GM03348 (cell line): Measurements from ENCODE around the gene STUM.

Experiments
- DNase-seq: peaks from one replicate; pipeline ENCODE4 v3.0.0; 2012; ENCODE audit warnings: low spot score

The STUM gene

GRCh38 chr1:226533220-226533619, 15.3 kb upstream of the STUM start:
- no peak for DNase-seq

GRCh38 chr1:226534098-226534497, 14.5 kb upstream of the STUM start:
- DNase-seq, result no peak

DNA sequence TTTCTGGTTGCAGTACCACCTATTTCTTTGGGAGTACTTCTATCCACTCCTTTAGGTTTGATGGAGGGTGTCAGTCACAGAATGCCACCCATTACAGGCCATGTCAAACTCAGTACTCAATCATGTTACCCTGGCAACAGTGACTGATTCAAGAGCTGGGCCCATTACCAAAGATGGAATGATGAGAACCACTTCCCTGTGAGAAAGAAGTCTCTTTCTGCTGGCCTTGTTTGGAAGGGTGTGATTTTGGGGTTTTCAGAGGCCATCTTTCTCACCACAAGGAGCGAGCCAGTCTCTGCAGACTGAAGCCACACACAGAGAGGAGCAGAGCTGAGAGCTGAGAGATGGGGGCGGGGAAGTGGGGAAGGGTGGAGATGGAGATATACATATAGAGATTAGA, 13.9 kb upstream of the STUM start:
- no peak for DNase-seq

DNA sequence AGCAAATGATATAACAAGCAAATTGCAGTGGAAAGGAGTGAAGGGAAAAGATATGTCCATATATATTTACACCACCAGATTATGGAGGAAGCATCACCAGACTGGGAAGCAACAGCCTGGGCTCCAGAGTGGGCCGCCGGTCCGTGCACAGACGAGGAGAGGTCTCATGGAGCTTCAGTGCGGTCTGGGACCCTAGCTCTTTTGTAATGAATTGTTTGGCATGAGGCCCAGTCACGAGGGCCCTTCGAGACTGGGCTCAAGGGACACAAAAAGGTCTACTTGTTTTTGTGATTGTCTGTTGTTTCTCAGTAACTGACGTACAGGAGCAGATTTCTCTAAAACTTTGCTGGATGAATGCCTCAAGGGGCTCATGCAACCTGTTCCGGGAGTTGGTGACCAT, 12.9 kb upstream of the STUM start:
- no peak for DNase-seq

- DNase-seq, result no peak
Observed at GRCh38 chr1:226541231-226541630, 7.3 kb upstream of the STUM start.

- DNase-seq, result no peak
Observed at GRCh38 chr1:226541631-226542622, 6.6 kb upstream of the STUM start.

GRCh38 chr1:226542623-226543103, 5.9 kb upstream of the STUM start:
- DNase-seq, result no peak

DNA sequence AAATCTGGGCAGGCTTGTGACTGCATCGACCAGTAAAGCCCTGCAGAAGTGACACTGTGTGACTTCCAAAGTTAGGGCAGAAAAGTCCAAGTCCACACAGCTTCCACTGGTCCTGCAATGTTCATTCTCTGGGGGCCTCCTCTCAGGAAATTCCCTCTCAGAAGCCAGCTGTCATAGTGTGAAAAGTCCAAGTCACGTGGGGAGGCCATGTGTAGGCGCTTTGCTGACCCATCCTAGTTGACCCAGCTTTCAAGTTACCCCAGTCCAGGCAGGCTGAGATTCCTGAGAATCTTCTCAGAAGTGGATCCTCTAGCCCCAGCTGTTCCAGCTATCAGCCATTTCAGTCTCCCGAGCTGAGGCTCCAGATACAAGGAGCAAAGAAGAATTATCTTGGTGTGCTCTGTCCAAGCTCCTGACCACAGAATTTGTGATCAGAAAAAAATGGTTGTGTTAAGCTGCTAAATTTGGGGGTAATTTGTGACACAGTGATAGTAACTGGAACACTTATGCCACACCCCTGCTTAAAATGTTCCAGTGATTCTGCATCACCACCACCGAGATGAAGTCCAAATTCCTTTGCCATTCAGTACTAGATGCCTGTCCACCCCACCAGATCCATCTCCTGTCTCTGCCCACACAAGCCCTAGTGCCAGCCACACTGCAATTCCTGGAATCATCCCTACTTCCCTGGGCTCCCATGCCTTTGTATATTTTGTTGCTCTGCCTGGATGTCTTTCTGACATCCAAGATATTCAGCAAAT, 2.5 kb upstream of the STUM start:
- no peak for DNase-seq

DNA sequence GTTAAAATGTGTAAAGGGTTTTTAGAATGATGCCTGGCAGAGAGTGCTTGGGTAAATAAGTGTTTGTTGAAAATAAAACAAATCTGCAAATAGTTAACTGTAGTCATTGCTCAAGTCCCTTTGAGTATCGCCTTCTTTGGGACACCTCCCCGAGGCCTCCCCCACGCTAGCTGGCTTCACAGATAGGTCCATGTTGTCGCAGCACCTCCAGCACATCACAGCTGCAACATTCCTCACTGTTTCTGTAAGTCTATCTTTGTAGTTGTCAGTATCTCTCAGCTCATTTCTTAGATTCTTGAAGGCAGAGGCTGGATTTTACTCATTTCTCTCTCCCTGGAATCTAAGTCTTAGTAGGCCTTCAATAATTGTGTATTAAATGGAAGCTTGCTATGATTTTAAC, 1.6 kb upstream of the STUM start:
- no peak for DNase-seq

GRCh38 chr1:226547754-226548191, 791 bp upstream of the STUM start:
- DNase-seq, result peak; percentile 92

DNA sequence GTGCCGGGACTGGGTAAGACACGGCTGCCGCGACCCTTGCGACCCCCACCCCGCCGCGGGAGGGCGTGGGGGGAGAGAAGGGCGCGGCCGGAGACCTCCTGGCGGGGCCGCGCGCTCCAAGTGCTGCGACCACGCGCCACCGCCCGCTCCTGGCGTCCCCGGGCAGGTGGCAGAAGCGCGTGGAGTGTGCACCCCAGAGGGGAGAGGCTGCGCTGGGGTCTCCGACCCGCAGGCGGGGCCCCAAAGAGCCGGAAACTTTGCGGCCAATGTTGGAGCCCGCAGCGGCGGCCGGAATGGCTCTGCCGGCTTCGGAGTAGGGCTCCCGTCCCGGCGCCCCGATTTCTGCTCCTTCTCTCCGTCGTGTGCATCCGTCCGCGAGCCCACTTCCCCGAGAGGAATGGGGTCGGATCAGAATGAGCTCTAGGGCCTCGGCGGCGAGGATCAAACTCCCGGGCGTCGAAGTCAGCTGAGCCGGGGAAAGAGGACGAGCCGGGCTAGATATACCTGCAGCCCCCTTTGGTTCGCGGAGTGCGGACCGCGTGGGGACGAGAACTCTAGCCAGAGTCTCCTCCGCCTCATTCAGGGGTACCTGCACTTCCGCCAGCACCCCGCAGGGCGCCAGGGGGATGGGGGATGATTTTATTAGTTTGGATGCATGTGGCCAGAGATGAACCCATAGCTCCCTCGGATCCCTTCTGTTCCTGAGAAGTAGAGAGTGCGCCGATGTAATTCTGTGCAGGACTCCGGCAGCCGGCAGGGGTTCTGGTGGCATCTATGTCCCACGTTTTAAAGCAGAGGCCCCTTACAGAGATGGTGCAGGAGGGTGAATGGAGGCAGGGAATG, 751 bp downstream of the STUM start:
- no peak for DNase-seq

DNA sequence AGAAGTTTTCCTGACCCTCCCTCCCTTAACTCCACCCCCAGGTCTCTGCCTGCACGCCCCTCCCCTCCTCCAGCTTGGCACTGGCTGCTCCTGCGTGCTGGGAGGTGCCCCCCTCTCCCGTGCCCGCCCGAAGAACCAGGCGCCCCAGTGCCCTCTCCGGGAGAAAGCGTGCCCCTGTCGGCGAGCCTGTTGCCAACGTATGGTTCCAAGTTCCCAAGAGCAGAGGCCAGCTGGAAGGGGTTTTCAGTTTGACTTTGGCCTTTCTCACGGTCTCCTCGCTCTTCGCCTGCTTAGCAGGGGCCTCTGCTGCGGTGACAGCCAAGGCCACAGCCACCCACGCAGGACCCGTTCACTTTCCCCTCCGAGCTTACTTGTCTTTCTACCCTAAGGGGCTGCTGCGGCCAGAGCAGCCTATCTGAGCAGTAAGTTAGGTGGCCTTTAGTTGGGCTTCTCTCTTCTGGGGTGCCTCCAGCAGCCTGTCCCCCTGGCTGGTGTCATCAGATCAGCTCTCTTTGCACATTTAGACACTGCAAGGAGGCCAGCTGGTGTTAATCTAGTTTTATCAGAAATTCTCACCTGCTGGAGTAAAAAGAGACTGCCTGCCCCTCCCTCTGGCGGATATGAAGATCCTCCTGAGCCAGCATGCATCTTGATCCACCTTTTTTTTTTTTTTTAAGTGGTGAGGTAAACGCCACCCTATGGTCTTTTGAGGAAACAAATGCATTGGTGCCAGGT, 1.5 kb downstream of the STUM start:
- peak; percentile 43 for DNase-seq

- DNase-seq, result no peak
Observed at GRCh38 chr1:226550672-226551041, 2.1 kb downstream of the STUM start.

- no peak for DNase-seq
Observed at GRCh38 chr1:226551299-226551698, 2.7 kb downstream of the STUM start.

DNA sequence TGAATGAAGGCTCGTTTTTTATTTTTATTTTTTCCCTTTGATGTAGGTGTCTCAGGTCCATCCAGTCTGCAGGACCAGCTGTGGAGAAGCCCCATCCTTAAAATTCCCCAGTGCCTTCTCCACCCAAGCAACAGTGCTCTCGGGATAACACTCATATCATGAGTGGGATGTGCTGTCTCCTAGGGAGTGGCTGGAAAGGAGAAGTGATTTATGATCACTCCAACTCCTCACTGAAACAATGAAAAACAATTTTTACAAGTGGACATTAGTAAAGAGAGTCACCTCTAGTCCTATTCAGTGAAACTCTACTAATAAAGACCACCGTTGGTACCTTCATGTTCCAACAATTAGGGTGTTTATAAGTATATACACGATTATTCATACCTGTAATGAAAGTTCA, 3.5 kb downstream of the STUM start:
- no peak for DNase-seq

DNA sequence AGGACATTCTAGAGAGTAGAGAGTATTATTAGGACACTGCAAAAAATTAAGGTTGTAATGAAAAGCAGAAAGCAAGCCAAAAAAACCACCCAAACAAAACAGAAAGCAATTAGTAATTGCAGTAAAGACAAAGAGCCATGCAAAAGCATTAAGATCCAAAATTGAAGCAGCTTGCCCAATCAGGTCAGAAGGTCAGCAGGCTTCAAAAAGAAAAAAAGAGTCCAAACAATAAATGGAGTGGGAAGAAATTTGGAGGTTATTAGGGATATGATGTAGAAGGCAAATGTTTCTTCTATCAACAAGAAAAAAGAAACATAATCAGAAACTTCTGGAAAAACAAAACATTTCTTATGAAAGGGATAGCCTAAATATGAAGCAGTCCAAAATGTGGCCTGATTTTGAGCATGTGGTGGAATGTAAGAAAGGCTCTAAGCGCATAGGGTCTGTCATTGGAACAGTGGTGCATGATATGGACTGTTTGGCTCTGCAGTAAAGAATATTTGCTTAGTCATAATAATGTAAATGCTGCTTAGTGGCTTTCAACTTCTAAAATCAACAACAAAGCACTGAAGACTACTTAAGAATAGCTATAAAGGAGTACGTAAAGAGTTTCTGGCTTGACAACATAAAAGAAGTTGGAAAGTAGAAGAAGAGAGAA, 4.8 kb downstream of the STUM start:
- DNase-seq, result no peak

DNA sequence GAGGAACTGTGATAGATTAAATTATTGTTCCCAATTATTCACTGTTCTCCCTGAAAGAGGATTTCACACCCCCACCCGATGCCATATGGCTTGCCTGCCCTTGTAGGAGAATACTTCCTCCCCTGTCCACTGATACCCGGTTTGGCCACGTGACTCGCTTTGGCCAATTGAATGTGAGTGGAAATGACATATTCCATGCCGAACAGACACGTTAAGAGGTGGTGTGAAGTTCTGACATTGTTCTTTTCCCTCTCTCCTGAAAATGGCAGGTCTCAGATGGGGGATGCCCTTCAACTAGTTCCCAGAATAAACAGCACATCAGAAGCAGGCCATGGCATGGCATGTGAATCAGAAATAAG, 5.3 kb downstream of the STUM start:
- no peak for DNase-seq

GRCh38 chr1:226555092-226555491, 6.5 kb downstream of the STUM start:
- no peak for DNase-seq

DNA sequence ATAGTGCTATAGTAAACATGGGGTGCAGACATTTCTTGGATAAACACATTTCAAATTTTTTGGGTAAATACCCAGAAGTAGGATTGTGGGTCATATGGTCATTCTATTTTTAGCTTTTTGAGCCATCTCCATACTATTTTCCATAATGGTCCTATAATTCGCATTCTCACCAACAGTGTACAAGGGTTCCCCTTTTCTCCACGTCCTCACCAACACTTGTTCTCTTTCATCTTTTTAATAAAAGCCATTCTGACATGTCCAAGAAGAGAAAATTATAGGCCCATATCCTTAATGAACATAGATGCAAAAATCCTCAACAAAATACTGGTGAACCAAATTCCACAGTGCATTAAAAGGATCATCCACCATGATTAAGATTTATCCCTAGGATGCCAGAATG, 8.9 kb downstream of the STUM start:
- DNase-seq, result no peak

DNA sequence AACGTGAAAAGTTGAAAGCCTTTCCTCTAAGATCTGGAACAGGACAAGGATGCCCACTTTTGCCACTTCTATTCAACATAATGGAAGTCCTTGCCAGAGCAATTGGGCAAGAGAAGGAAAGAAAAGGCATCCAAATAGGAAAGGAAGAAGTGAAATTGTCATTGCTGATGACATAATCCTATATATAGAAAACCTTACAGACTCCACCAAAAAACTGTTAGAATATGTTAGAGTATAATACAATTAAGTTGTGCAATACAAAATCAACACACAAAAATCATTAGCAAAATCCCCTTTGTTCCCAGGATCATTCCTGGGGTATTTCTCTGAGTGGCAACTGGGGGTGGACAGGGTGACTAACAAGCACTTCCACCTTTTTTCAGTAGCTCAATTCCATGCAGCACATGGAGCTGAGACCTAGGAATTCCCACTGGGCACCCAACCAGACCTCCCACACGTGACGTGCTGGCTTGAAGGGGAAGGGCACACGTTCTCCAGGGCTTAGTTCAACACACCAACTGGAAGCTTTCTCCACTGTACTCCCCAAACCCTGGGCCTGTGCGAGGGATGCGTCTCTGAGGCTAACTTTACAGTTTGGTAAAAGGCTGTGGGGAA, 9.6 kb downstream of the STUM start:
- no peak for DNase-seq

GRCh38 chr1:226560243-226560642, 11.7 kb downstream of the STUM start:
- DNase-seq, result no peak
